ENCODE results near the gene SRCAP.

SRCAP gene

DNA sequence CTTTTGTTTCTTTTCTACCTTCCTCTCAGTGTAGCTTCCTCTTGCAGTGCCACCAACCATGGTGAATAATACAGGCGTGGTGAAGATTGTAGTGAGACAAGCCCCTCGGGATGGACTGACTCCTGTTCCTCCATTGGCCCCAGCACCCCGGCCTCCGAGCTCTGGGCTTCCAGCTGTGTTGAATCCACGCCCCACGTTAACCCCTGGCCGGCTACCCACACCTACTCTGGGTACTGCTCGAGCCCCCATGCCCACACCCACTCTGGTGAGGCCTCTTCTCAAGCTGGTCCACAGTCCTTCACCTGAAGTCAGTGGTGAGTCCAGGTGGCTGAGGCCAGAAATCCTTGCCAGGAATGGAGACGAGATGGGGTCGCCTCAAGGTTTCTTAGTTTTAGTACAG is 23.9 kb downstream of the SRCAP start:
- TF ChIP-seq TCF12 (IDR thresholded peaks at IDR 0.05; ENCODE audit: low read depth), result no peak
- no peak for TF ChIP-seq ZBTB7A (IDR thresholded peaks at IDR 0.05; ENCODE audit: low read depth)
- no peak for TF ChIP-seq CEBPB (IDR thresholded peaks at IDR 0.05)
- no peak for TF ChIP-seq CREB1 (IDR thresholded peaks at IDR 0.05; ENCODE audit: low read depth)
- TF ChIP-seq NFIC (IDR thresholded peaks at IDR 0.05), result no peak
- TF ChIP-seq REST (IDR thresholded peaks at IDR 0.05; ENCODE audit: low read depth), result no peak
- TF ChIP-seq TAF1 (IDR thresholded peaks at IDR 0.05; ENCODE audit: low read depth), result no peak
- no peak for TF ChIP-seq TEAD4 (IDR thresholded peaks at IDR 0.05)
- TF ChIP-seq MAX (IDR thresholded peaks at IDR 0.05), result no peak
- no peak for TF ChIP-seq EP300 (IDR thresholded peaks at IDR 0.05; ENCODE audit: borderline replicate concordance)
- TF ChIP-seq RAD21 (IDR thresholded peaks at IDR 0.05; ENCODE audit: low read depth), result no peak
- no peak for TF ChIP-seq EGR1 (IDR thresholded peaks at IDR 0.05)

GRCh38 chr16:30723725-30724355 is 24.9 kb downstream of the SRCAP start:
- TF ChIP-seq CREB1 (IDR thresholded peaks at IDR 0.05; ENCODE audit: low read depth) (no peak), TAF1 (IDR thresholded peaks at IDR 0.05; ENCODE audit: low read depth) (no peak), CEBPB (IDR thresholded peaks at IDR 0.05) (no peak), TCF12 (IDR thresholded peaks at IDR 0.05; ENCODE audit: low read depth) (no peak), RAD21 (IDR thresholded peaks at IDR 0.05; ENCODE audit: low read depth) (no peak), YY1 (IDR thresholded peaks at IDR 0.05; ENCODE audit: low read depth) (no peak), TEAD4 (IDR thresholded peaks at IDR 0.05) (no peak), ZBTB7A (IDR thresholded peaks at IDR 0.05; ENCODE audit: low read depth) (no peak), FOXM1 (IDR thresholded peaks at IDR 0.05; ENCODE audit: borderline replicate concordance, low read depth) (no peak), EGR1 (IDR thresholded peaks at IDR 0.05) (no peak), MAX (IDR thresholded peaks at IDR 0.05) (no peak), REST (IDR thresholded peaks at IDR 0.05; ENCODE audit: low read depth) (no peak), EP300 (IDR thresholded peaks at IDR 0.05; ENCODE audit: borderline replicate concordance) (no peak), NFIC (IDR thresholded peaks at IDR 0.05) (no peak), USF1 (IDR thresholded peaks at IDR 0.05) (no peak)

DNA sequence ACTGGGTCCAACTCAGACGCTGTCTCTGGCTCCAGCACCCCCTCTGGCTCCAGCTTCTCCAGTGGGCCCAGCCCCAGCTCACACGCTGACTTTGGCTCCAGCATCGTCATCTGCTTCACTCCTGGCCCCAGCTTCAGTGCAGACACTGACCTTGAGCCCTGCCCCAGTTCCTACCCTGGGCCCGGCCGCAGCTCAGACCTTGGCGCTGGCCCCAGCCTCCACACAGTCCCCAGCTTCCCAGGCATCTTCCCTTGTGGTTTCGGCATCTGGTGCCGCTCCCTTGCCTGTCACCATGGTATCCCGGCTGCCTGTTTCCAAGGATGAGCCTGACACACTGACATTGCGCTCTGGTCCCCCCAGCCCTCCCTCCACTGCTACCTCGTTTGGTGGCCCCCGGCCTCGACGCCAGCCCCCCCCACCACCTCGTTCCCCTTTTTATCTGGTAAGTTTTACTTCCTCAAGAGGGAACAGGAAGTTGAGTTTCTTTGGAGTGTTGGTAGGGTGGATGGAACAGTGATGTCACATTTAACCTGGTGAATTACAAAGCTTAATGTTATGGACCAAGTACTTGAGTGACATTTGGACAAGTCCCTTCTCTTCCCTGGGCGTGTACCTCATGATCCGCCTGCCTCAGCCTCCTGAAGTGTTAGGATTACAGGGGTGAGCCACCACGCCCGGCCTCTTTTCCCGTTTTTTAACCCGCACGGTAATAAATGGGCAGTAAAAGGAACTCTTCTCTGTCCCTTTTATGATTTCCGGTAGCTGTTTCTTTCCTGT is 25.9 kb downstream of the SRCAP start:
- TF ChIP-seq USF1 (IDR thresholded peaks at IDR 0.05) (no peak), RAD21 (IDR thresholded peaks at IDR 0.05; ENCODE audit: low read depth) (no peak), MAX (IDR thresholded peaks at IDR 0.05) (no peak), EGR1 (IDR thresholded peaks at IDR 0.05) (no peak), YY1 (IDR thresholded peaks at IDR 0.05; ENCODE audit: low read depth) (no peak), REST (IDR thresholded peaks at IDR 0.05; ENCODE audit: low read depth) (no peak), FOXM1 (IDR thresholded peaks at IDR 0.05; ENCODE audit: borderline replicate concordance, low read depth) (no peak), NFIC (IDR thresholded peaks at IDR 0.05) (no peak), TEAD4 (IDR thresholded peaks at IDR 0.05) (no peak), TCF12 (IDR thresholded peaks at IDR 0.05; ENCODE audit: low read depth) (no peak), CREB1 (IDR thresholded peaks at IDR 0.05; ENCODE audit: low read depth) (no peak), TAF1 (IDR thresholded peaks at IDR 0.05; ENCODE audit: low read depth) (no peak)

All from Ishikawa (cell line).